Measurements from ENCODE around the gene NXN.
"Not testable (repeated sequence)": the region's sequence is repeated elsewhere in the genome, so short reads cannot be mapped to it uniquely, and the experiment has no call there.

Gene NXN

DNA sequence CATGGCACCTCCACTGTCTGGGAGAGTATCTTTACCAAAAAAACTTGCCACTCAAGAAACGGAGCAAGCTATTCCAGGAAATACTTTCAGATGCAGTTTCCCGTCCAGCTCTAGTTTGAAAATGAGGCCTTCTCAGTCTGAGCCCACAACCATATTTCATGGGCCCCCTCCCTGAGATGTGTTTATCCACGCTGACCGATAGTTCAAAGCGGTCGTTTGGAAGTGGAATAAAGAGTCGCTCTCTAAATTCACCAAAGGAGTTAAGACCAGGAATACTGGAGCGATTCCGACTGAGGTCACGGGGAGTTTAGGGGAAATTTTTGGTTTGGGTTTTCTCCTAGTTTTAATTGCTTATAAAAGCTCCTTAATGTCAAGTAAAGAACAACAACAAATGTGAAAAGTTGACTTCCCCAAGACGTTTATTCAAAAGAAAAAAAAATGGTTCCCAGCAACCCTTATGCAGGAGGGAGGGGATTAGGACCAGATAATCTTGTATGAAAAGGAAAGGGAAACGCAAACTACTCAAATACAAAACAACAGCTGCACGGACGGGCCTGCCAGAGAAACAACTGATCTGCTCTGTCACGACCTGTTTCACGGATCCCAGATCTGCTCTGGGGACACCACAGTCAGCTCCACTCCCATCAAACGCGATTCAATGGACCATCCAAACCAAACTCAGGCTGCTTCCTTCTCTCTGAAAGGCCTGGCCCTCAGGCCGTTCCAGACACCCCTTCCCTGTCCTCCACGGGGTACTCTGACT lies 120.3 kb downstream of the NXN start:
- no peak overlapping the region for H3K27ac ChIP-seq (ENCODE audit: low read depth, low read length)
- no peaks in the 10 kb centered on the region for H3K9me3 ChIP-seq (ENCODE audit: control insufficient read depth, insufficient read depth, low read length)
- no peaks in the 10 kb centered on the region; the same call in 1 of the 2 replicates for H3K27me3 ChIP-seq (ENCODE audit: control insufficient read depth, low read length)
- no peaks in the 10 kb centered on the region for H3K79me2 ChIP-seq (ENCODE audit: control insufficient read depth, low read length)
- no peaks in the 10 kb centered on the region for H3K36me3 ChIP-seq (ENCODE audit: control insufficient read depth, low read length)
- no peaks in the 10 kb centered on the region for H4K20me1 ChIP-seq (ENCODE audit: control insufficient read depth, insufficient read depth, low read depth, low read length)
- H3K9me2 ChIP-seq (replicated peaks; ENCODE audit: control insufficient read depth, low read length): no peaks in the 10 kb centered on the region
- H3K4me2 ChIP-seq (ENCODE audit: low read length): no peak overlapping the region
- H3K4me1 ChIP-seq (ENCODE audit: control insufficient read depth, low read length): no peaks in the 10 kb centered on the region
- H3F3A ChIP-seq (ENCODE audit: control insufficient read depth, insufficient read depth): no peaks in the 10 kb centered on the region
- H3K4me3 ChIP-seq (ENCODE audit: low read length): no peak overlapping the region
- no peak for TF ChIP-seq CTCF (IDR thresholded peaks at IDR 0.05; ENCODE audit: low read depth, low read length, poor library complexity, severe bottlenecking)
- TF ChIP-seq EZH2phosphoT487 (IDR thresholded peaks at IDR 0.05; ENCODE audit: borderline replicate concordance, low read length): no peak

DNA sequence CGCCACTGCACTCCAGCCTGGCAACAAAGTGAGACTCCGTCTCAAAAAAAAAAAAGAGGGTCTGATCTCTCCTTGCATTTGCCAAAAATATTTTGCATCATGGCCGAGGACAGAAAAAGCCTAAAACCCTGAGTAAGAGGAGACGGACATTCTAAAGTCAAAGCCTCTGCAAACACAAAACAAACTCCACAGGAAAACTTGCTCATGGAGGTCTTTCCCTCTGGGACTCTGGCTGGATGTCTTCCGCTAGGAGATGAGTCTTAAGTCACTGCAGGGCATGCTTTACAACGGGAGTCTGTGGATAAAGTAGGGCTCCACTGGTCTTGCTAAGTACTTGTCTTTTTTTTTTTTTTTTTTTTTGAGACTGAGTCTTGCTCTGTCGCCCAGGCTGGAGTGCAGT lies 123.4 kb downstream of the NXN start:
- Histone ChIP-seq H3K27ac (ENCODE audit: low read depth, low read length) (no peak overlapping the region), H3K36me3 (ENCODE audit: control insufficient read depth, low read length) (no peaks in the 10 kb centered on the region), H3K9me3 (ENCODE audit: control insufficient read depth, insufficient read depth, low read length) (no peaks in the 10 kb centered on the region), H3K4me2 (ENCODE audit: low read length) (no peak overlapping the region), H3K4me3 (ENCODE audit: low read length) (no peak overlapping the region), H3K79me2 (ENCODE audit: control insufficient read depth, low read length) (no peaks in the 10 kb centered on the region), H3K27me3 (ENCODE audit: control insufficient read depth, low read length) (no peaks in the 10 kb centered on the region), H3K4me1 (ENCODE audit: control insufficient read depth, low read length) (no peaks in the 10 kb centered on the region), H4K20me1 (ENCODE audit: control insufficient read depth, insufficient read depth, low read depth, low read length) (no peaks in the 10 kb centered on the region), H3F3A (ENCODE audit: control insufficient read depth, insufficient read depth) (no peaks in the 10 kb centered on the region), H3K9me2 (replicated peaks; ENCODE audit: control insufficient read depth, low read length) (no peaks in the 10 kb centered on the region)
- TF ChIP-seq CTCF (IDR thresholded peaks at IDR 0.05; ENCODE audit: low read depth, low read length, poor library complexity, severe bottlenecking) (no peak), EZH2phosphoT487 (IDR thresholded peaks at IDR 0.05; ENCODE audit: borderline replicate concordance, low read length) (no peak)

- Histone ChIP-seq H3F3A (ENCODE audit: control insufficient read depth, insufficient read depth) (no peaks in the 10 kb centered on the region), H3K27me3 (ENCODE audit: control insufficient read depth, low read length) (no peaks in the 10 kb centered on the region), H3K9me3 (ENCODE audit: control insufficient read depth, insufficient read depth, low read length) (no peaks in the 10 kb centered on the region), H3K36me3 (ENCODE audit: control insufficient read depth, low read length) (no peaks in the 10 kb centered on the region), H3K79me2 (ENCODE audit: control insufficient read depth, low read length) (no peaks in the 10 kb centered on the region), H4K20me1 (ENCODE audit: control insufficient read depth, insufficient read depth, low read depth, low read length) (no peaks in the 10 kb centered on the region), H3K27ac (ENCODE audit: low read depth, low read length) (no peak overlapping the region), H3K9me2 (replicated peaks; ENCODE audit: control insufficient read depth, low read length) (no peaks in the 10 kb centered on the region), H3K4me3 (ENCODE audit: low read length) (no peak overlapping the region), H3K4me2 (ENCODE audit: low read length) (no peak overlapping the region), H3K4me1 (ENCODE audit: control insufficient read depth, low read length) (no peaks in the 10 kb centered on the region)
- TF ChIP-seq EZH2phosphoT487 (IDR thresholded peaks at IDR 0.05; ENCODE audit: borderline replicate concordance, low read length): no peak
- no peak for TF ChIP-seq CTCF (IDR thresholded peaks at IDR 0.05; ENCODE audit: low read depth, low read length, poor library complexity, severe bottlenecking)
Measured at GRCh38 chr17:855569-855968, 124.0 kb downstream of the NXN start.

- H3K79me2 ChIP-seq (ENCODE audit: control insufficient read depth, low read length); H3K36me3 ChIP-seq (ENCODE audit: control insufficient read depth, low read length); H3K27me3 ChIP-seq (ENCODE audit: control insufficient read depth, low read length); H3K4me3 ChIP-seq (ENCODE audit: low read length); H3K9me2 ChIP-seq (replicated peaks; ENCODE audit: control insufficient read depth, low read length); H3F3A ChIP-seq (ENCODE audit: control insufficient read depth, insufficient read depth); H3K27ac ChIP-seq (ENCODE audit: low read depth, low read length); H3K4me2 ChIP-seq (ENCODE audit: low read length); H3K4me1 ChIP-seq (ENCODE audit: control insufficient read depth, low read length); H3K9me3 ChIP-seq (ENCODE audit: control insufficient read depth, insufficient read depth, low read length); H4K20me1 ChIP-seq (ENCODE audit: control insufficient read depth, insufficient read depth, low read depth, low read length): not testable (repeated sequence)
Measured at GRCh38 chr17:852850-853249, 126.7 kb downstream of the NXN start.
